Natural killer cell (primary cell): Measurements from ENCODE around the gene ARHGAP26. TPM values are rescaled to one million over a fixed set of nuclear protein-coding genes. Genes with fewer than 3 reads are reported as not detected.
A peak's percentile ranks its signal among the peaks of the same experiment; 100 is the strongest.

Source experiments
- ATAC-seq, 3 donors: fragments of 150-1000 bp in 2 of 3; fragments of 200-7000 bp in 1 of 3; cut with Tn5 transposase; 1 replicate in 1 of 3; 2 replicates in 2 of 3; pipeline ENCODE4 v1.10.0; 2021; ENCODE audit warnings: mild to moderate bottlenecking in 2 of 3, moderate library complexity in 2 of 3
- DNase-seq, 2 donors: peaks; one replicate each; pipeline versions ENCODE4 v3.0.0 to v3.0.0-alpha.2; 2013 to 2021; ENCODE audit warnings: mixed read lengths in 1 of 2
- H3K27ac ChIP-seq: one replicate; pipeline ENCODE4 v1.5.1; 2013; ENCODE audit warnings: mild to moderate bottlenecking, low read length
- H3K27me3 ChIP-seq: one replicate; pipeline ENCODE4 v1.6.1; 2013; ENCODE audit warnings: low read length; ENCODE audit not compliant: control insufficient read depth, insufficient read depth
- H3K36me3 ChIP-seq: one replicate; pipeline ENCODE4 v1.6.1; 2013; ENCODE audit warnings: low read length; ENCODE audit not compliant: control insufficient read depth, insufficient read depth
- H3K4me1 ChIP-seq: one replicate; pipeline ENCODE4 v1.6.1; 2013; ENCODE audit warnings: low read length; ENCODE audit not compliant: control insufficient read depth, insufficient read depth
- H3K4me3 ChIP-seq: one replicate; pipeline ENCODE4 v1.5.1; 2013; ENCODE audit warnings: low read length
- H3K9me3 ChIP-seq: one replicate; pipeline ENCODE4 v1.6.1; 2013; ENCODE audit warnings: low read length; ENCODE audit not compliant: control insufficient read depth, insufficient read depth
- H3K27ac Mint-ChIP-seq, 2 donors: one replicate each; pipeline ENCODE4 v1.8.0; 2022; ENCODE audit warnings: mild to moderate bottlenecking in 2 of 2, mixed read lengths in 2 of 2, moderate library complexity in 1 of 2
- H3K27me3 Mint-ChIP-seq, 2 donors: one replicate each; pipeline ENCODE4 v1.8.0; 2022; ENCODE audit warnings: low read depth in 2 of 2, mixed read lengths in 2 of 2
- H3K36me3 Mint-ChIP-seq: one replicate; pipeline ENCODE4 v1.8.0; 2022; ENCODE audit warnings: mixed read lengths
- H3K4me1 Mint-ChIP-seq, 2 donors: one replicate each; pipeline ENCODE4 v1.8.0; 2022; ENCODE audit warnings: mixed read lengths in 2 of 2
- H3K4me3 Mint-ChIP-seq: one replicate; pipeline ENCODE4 v1.8.0; 2022; ENCODE audit warnings: mild to moderate bottlenecking, moderate library complexity, mixed read lengths
- H3K9me3 Mint-ChIP-seq, 2 donors: one replicate each; pipeline ENCODE4 v1.8.0; 2022; ENCODE audit warnings: mixed read lengths in 2 of 2
- CTCF ChIP-seq: fragments of 200-600 bp; IDR thresholded peaks from one replicate; pipeline ENCODE4 v1.8.0; 2022; ENCODE audit warnings: antibody characterized with exemption
- WGBS: methylation state at CpG from one replicate; pipeline ENCODE4 v1.1.7; 2013; ENCODE audit warnings: missing lambda C conversion rate; ENCODE audit not compliant: insufficient coverage; 5-methylcytosine and 5-hydroxymethylcytosine counted together
- intact Hi-C: fragments of 100-400 bp; cut with micrococcal nuclease; formaldehyde crosslinking; loops from one replicate; pipeline ENCODE4 v1.14.2; 2022
- total RNA-seq, 4 donors: library from RNA; stranded (reverse); fragments of 120-200 nt in 1 of 4; gene quantifications; one replicate each; pipeline versions ENCODE4 v1.2.3 to v1.2.4, GENCODE V29; 2013 to 2022

ARHGAP26 gene
- total RNA-seq, 3 donors from 2014 or later (not counting 1 experiment from before 2014, with no cell fraction given): 153 to 159 (median 158) TPM

DNA sequence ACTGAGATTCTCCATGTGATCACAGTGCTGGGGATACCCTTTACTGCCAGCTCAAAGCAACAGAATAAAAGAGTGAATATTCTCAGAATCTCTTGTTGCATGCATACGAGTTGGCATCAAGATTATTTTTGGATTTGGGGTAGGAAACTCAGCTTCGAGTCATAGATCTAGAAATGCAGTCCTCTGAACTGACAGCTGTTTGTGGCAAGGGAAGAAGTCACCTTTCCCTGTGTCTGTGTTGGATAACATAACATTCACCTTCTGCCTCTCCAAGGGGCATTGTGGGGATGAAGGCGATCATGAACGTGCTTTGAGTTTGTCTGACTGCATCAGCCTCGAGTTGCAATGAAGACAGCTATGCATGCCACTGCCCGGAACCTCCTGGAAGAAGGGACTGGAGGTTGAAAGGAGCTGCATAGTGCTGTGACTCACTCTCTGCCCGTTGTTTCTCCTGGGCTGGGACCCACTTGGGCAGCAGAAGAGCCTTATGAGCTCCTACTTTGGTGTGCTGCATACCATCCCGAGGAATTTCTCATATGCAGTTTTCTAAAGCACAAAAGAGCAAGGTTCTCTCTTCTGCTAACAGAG lies 231.7 kb downstream of the ARHGAP26 start:
- 35% methylated on average over 7 of the region's 8 CpGs for WGBS
- no peaks in the 10 kb centered on the region for H3K9me3 Mint-ChIP-seq
- peaks cover 16% of the 10 kb centered on the region for H3K36me3 Mint-ChIP-seq
- TF ChIP-seq CTCF: no peak
- Histone ChIP-seq H3K9me3 (no peaks in the 10 kb centered on the region), H3K4me1 (peaks cover 78% of the 10 kb centered on the region), H3K4me3 (no peak overlapping the region), H3K27me3 (no peaks in the 10 kb centered on the region), H3K36me3 (no peaks in the 10 kb centered on the region), H3K27ac (peak overlapping the region; percentile 85)
- H3K4me3 Mint-ChIP-seq: peak overlapping the region; percentile 43
- H3K27me3 Mint-ChIP-seq: no peaks in the 10 kb centered on the region
- ATAC-seq (peak; percentile 1 to 25 (median 2)), DNase-seq (peak in 1 of 2 donors; percentile 62)
- intact Hi-C loops: loop anchor here (1.0 to 10.0 kb wide), 5 partner anchors 25 to 693 kb away; no protein-coding TSS in a partner anchor
- H3K4me1 Mint-ChIP-seq: peaks cover 94 to 96% of the 10 kb centered on the region in 2 donors
- peak overlapping the region; percentile 96 to 100 for H3K27ac Mint-ChIP-seq

DNA sequence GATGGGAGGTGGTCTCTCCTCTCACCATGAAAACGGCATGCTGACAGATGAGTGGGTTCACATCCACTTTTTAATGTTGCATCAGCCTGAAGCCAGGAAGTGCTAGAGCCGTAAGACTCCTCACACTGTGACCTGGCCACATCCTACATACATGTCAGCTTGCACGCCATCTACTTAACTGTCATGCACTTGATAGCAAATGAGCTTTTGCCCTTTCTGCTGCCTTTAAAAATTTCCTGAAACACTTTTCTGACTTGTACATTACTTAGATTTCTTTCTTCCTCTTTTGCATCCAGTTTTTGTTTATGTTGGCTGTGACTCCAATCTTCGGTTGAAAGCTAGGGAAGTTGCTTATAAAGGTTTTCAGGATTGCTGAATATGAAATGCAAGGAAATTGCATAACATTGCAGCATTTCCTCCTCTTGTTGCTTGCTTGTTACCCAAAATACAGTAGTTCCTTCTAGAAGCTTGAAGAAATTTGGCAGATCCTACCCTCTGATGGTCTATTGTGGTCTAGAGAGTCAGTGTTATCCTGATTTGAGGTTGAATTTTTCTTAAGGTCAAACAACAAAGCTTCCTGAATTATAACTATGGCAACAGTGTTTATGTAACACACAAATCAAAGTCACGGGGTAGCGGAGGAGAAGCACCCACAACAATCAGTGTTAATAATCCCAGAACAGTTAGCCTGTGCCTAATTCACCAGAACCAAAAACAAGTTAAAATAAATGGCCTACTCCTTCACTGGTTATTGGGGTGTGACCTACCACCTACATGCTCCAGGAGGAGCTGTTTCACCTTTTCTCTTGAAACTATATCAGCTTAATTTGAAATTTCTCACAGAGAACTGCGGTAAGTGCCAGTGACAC lies 232.5 kb downstream of the ARHGAP26 start:
- H3K4me1 Mint-ChIP-seq: peaks cover 94% of the 10 kb centered on the region in 2 donors
- WGBS: 3% methylated on average over 6 of the region's 7 CpGs

DNA sequence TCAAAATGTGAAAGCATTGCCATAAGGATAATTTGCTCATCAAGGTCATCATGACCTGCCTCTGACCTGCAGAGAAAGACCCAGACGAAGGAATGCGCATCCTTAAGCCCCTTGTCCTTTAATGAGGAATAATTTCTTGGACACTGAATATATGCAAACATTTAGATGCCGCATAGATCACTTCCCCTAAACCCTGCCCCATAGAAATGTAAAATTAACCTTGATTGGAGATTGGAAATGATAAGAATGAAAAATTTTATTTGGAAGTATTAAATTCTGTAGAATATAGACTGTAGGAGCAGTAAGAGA lies 233.1 kb downstream of the ARHGAP26 start:
- no peak for ATAC-seq
- no peak for DNase-seq
- Mint-ChIP-seq H3K27ac (peak overlapping the region; percentile 96 to 100), H3K27me3 (no peaks in the 10 kb centered on the region), H3K36me3 (peaks cover 16% of the 10 kb centered on the region), H3K9me3 (no peaks in the 10 kb centered on the region), H3K4me3 (peak overlapping the region; percentile 91), H3K4me1 (peaks cover 94% of the 10 kb centered on the region in 2 donors)
- H3K9me3 ChIP-seq: no peaks in the 10 kb centered on the region
- WGBS: 48% methylated on average over 2 of the region's 3 CpGs
- no peaks in the 10 kb centered on the region for H3K36me3 ChIP-seq
- peak overlapping the region; percentile 85 for H3K27ac ChIP-seq
- no peak for TF ChIP-seq CTCF
- H3K4me1 ChIP-seq: peaks cover 71% of the 10 kb centered on the region
- no peak overlapping the region for H3K4me3 ChIP-seq
- intact Hi-C loops: loop anchor here (2.0 to 10.0 kb wide), 3 partner anchors 216 to 692 kb away; no protein-coding TSS in a partner anchor
- H3K27me3 ChIP-seq: no peaks in the 10 kb centered on the region

More for the DNA sequence above, 232.5 kb downstream of the ARHGAP26 start:
- ATAC-seq (peak; percentile 77 to 90 (median 83)), DNase-seq (peak; percentile 65 to 91)
- Mint-ChIP-seq H3K27me3 (no peaks in the 10 kb centered on the region), H3K36me3 (peaks cover 16% of the 10 kb centered on the region), H3K4me3 (peak overlapping the region; percentile 91), H3K27ac (peak overlapping the region; percentile 96 to 100), H3K9me3 (no peaks in the 10 kb centered on the region)
- no peaks in the 10 kb centered on the region for H3K9me3 ChIP-seq
- no peaks in the 10 kb centered on the region for H3K36me3 ChIP-seq
- no peak overlapping the region for H3K4me3 ChIP-seq
- H3K27me3 ChIP-seq: no peaks in the 10 kb centered on the region
- intact Hi-C loops: loop anchor here (1.0 to 10.0 kb wide), 5 partner anchors 25 to 692 kb away; no protein-coding TSS in a partner anchor
- H3K4me1 ChIP-seq: peaks cover 74% of the 10 kb centered on the region
- peak; percentile 69 for TF ChIP-seq CTCF
- H3K27ac ChIP-seq: peak overlapping the region; percentile 85
